Measurements from ENCODE around the gene PRB4.
"Not testable (repeated sequence)": the region's sequence is repeated elsewhere in the genome, so short reads cannot be mapped to it uniquely, and the experiment has no call there.

GRCh38 chr12:11351736-11352135 lies 41.5 kb upstream of the PRB4 start:
- TF ChIP-seq CTCF, POLR2A, POLR2AphosphoS5 (IDR thresholded peaks at IDR 0.05): not testable (repeated sequence)

All from breast epithelium (tissue), 3 donors.